A549 treated with AZD9567 at 1 μM for 4 hours (cell line): ENCODE data around the gene TMEM33. TPM values are rescaled to one million over a fixed set of nuclear protein-coding genes. Genes with fewer than 3 reads are reported as not detected.

ENCODE experiments used
- total RNA-seq: library from RNA; stranded (reverse); fragments of 200-300 nt; extraction: Qiagen RNA extraction; gene quantifications from 5 replicates; pipeline ENCODE4 v1.2.3, GENCODE V29; 2022; ENCODE audit not compliant: insufficient read depth

Gene TMEM33, protein sequence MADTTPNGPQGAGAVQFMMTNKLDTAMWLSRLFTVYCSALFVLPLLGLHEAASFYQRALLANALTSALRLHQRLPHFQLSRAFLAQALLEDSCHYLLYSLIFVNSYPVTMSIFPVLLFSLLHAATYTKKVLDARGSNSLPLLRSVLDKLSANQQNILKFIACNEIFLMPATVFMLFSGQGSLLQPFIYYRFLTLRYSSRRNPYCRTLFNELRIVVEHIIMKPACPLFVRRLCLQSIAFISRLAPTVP
- total RNA-seq: 38.3 to 50.8 TPM (median 48.8 TPM) in 5 replicates

DNA sequence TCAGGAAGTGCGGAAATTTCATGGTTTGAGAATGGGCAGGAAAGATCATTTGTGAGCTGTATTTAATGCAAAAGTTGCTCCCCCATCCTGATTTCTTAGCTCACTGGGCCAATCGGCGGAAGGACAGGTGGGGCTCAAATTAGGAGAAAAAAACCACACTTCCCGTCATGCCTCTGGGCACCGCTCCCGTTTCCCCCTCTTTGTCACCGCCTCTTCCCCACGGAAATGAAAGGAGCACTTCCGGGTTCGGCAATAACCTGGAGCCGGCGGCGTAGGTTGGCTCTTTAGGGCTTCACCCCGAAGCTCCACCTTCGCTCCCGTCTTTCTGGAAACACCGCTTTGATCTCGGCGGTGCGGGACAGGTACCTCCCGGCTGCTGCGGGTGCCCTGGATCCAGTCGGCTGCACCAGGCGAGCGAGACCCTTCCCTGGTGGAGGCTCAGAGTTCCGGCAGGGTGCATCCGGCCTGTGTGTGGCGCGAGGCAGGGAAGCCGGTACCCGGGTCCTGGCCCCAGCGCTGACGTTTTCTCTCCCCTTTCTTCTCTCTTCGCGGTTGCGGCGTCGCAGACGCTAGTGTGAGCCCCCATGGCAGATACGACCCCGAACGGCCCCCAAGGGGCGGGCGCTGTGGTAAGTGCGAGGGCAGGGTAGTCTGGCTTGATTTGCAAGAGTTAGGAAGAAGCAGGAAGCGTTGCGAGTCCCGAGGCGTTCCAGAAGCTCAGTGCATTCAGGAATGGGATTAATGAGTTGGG lies at the start of gene TMEM33:
Gene TMEM33, plus strand, starts transcription at position 529 of the 751 bp plus-strand sequence. Its CDS starts 56 bp downstream, at position 585.

DNA sequence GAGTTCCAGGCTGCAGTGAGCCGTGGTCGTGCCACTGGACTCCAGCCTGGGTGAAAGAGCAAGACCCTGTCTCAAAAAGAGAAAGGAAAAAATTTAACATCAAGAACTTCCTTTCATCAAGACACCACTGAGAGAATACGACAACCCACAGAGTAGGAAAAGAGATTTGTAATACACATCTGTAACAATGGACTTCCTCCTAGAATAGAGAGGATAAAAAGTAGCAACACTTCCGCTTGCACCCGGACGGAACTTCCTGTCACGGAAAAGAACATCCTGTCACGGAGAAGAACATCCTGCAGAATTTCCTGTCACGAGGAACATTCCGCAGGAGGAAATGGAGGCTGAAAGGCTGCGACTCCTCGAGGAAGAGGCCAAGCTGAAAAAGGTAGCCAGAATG lies 46.2 kb downstream of the TMEM33 start, which contains the start of gene DCAF4L1:
Gene DCAF4L1, plus strand, starts transcription at position 301 of the 400 bp plus-strand sequence. Its CDS starts 37 bp downstream, at position 338.

DNA sequence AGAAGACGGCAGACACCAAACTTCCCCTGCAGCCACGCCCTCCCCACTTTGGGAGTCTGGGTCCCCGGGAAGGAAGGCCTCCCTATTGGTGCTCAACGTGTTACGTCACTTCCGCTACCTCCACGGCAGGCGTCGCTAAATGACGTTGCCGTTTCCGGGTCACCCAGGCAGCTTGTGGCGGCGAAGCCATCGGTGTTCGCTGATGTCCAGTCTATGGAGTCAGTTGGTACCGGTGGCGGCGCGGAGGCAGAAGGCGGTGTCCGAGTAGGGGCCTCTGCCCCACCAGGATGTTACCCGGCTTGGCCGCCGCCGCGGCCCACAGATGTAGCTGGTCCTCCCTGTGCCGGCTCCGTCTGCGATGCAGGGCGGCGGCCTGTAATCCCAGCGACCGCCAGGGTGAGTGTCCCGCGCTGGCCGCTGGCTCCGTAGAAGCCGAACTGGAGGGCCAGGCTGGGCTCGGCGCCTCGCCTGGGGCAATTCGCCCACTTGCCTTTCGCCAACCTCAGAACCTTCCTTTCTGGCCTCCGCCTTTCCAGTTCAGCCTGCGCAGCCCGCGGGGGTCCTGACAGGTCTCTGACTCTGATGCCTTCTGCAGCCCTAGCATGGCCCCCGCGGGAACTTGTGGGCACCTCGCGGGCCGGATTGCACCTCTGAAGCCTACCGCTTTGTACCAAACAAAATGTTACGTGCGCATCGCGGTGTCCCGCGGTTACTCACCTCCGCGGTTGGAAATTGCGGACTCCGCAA lies 55.3 kb downstream of the TMEM33 start, which contains the start of gene SLC30A9:
Gene SLC30A9, plus strand, starts transcription at position 166 of the 747 bp plus-strand sequence. Its CDS starts 122 bp downstream, at position 288.

Other genes starting within 250 kb of the TMEM33 start
- gene PHOX2B, start 186.7 kb upstream of the TMEM33 start, total RNA-seq: 0.04 TPM in 1 of 5 replicates, not detected in the others
- gene DCAF4L1, start 46.3 kb downstream of the TMEM33 start, total RNA-seq: 0.07 to 0.28 TPM (median 0.10 TPM) in 4 of 5 replicates, not detected in the other
- 23.4 to 39.0 TPM (median 27.4 TPM) in 5 replicates for gene SLC30A9, start 55.1 kb downstream of the TMEM33 start, total RNA-seq
- gene BEND4, start 217.2 kb downstream of the TMEM33 start, total RNA-seq: 0.01 to 0.02 TPM (median 0.01 TPM) in 3 of 5 replicates, not detected in the others